Measurements from ENCODE around the gene TSHR.

Gene TSHR

DNA sequence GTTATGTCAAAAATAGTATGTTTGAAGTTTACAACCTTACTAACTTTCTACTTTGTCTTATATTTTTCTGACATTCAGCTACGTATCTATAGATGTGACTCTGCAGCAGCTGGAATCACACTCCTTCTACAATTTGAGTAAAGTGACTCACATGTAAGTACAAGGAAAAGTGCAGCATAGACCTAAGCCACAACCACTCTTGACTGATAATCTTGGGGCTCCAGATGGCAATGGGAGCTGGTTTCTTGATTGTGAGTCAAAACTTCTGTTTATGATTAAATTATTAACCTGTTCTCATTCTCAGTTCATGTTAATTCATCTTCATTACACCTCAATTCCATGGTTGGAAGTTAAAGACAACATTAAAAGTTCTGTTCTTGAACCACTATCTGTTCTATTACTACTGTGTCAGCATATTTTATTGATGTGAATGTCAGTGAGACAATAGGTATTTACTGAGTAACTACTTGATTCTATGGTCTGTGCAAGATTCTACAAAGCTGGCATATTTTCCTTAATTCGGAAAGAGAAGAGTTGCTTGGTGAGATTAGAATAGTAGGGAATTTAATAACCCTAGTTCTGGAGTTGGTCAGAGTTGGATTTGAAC is 112.9 kb downstream of the TSHR start:
- TF ChIP-seq JUND (IDR thresholded peaks at IDR 0.05; ENCODE audit: low read depth) = no peak
- DNase-seq (ENCODE audit: low read depth in 1 of 2, low spot score in 1 of 2) = no peak
- in situ Hi-C loops (cut with HindIII; ENCODE audit: low pct_unique_long_range_greater_than_20kb, low sequenced_read_pairs) = no loop called here

- in situ Hi-C loops (cut with HindIII; ENCODE audit: low pct_unique_long_range_greater_than_20kb, low sequenced_read_pairs) = no loop called here
- no peak for DNase-seq (ENCODE audit: low read depth in 1 of 2, low spot score in 1 of 2)
- no peak for TF ChIP-seq JUND (IDR thresholded peaks at IDR 0.05; ENCODE audit: low read depth)
Observed at GRCh38 chr14:81070511-81070910, 115.1 kb downstream of the TSHR start.

DNA sequence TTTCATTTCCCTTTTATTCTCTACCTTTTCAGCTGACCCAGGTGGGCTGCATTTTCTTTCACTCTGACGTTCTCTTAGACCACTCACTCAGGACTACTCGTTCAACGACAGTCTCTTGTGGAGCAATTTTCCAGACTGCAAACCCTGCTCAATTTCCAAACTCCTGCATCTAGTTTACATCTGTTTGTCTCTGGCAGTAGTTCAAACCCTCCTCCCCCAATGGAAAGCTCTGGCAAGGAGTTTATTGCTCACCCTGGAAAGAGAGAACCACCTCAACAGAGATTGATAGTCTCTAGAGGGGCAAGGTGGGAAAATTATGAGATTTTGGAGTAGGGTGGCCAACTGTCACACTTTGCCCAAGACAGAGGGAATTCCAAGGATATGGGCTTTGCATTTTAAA is 130.2 kb downstream of the TSHR start:
- DNase-seq (ENCODE audit: low read depth in 1 of 2, low spot score in 1 of 2) = no peak
- no peak for TF ChIP-seq JUND (IDR thresholded peaks at IDR 0.05; ENCODE audit: low read depth)
- in situ Hi-C loops (cut with HindIII; ENCODE audit: low pct_unique_long_range_greater_than_20kb, low sequenced_read_pairs) = no loop called here

GRCh38 chr14:81087230-81087629 is 131.8 kb downstream of the TSHR start:
- in situ Hi-C loops (cut with HindIII; ENCODE audit: low pct_unique_long_range_greater_than_20kb, low sequenced_read_pairs) = no loop called here
- no peak for TF ChIP-seq JUND (IDR thresholded peaks at IDR 0.05; ENCODE audit: low read depth)
- no peak for DNase-seq (ENCODE audit: low read depth in 1 of 2, low spot score in 1 of 2)

GRCh38 chr14:81091139-81091538 is 135.7 kb downstream of the TSHR start:
- DNase-seq (ENCODE audit: low read depth in 1 of 2, low spot score in 1 of 2) = no peak
- in situ Hi-C loops (cut with HindIII; ENCODE audit: low pct_unique_long_range_greater_than_20kb, low sequenced_read_pairs) = no loop called here
- no peak for TF ChIP-seq JUND (IDR thresholded peaks at IDR 0.05; ENCODE audit: low read depth)

GRCh38 chr14:81091660-81092059 is 136.2 kb downstream of the TSHR start:
- in situ Hi-C loops (cut with HindIII; ENCODE audit: low pct_unique_long_range_greater_than_20kb, low sequenced_read_pairs) = no loop called here
- no peak for DNase-seq (ENCODE audit: low read depth in 1 of 2, low spot score in 1 of 2)
- TF ChIP-seq JUND (IDR thresholded peaks at IDR 0.05; ENCODE audit: low read depth) = no peak

GRCh38 chr14:81093651-81094050 is 138.2 kb downstream of the TSHR start:
- in situ Hi-C loops (cut with HindIII; ENCODE audit: low pct_unique_long_range_greater_than_20kb, low sequenced_read_pairs) = no loop called here
- DNase-seq (ENCODE audit: low read depth in 1 of 2, low spot score in 1 of 2) = no peak
- TF ChIP-seq JUND (IDR thresholded peaks at IDR 0.05; ENCODE audit: low read depth) = no peak

GRCh38 chr14:81095539-81095938 is 140.1 kb downstream of the TSHR start:
- DNase-seq (ENCODE audit: low read depth in 1 of 2, low spot score in 1 of 2) = no peak
- no peak for TF ChIP-seq JUND (IDR thresholded peaks at IDR 0.05; ENCODE audit: low read depth)
- in situ Hi-C loops (cut with HindIII; ENCODE audit: low pct_unique_long_range_greater_than_20kb, low sequenced_read_pairs) = no loop called here

DNA sequence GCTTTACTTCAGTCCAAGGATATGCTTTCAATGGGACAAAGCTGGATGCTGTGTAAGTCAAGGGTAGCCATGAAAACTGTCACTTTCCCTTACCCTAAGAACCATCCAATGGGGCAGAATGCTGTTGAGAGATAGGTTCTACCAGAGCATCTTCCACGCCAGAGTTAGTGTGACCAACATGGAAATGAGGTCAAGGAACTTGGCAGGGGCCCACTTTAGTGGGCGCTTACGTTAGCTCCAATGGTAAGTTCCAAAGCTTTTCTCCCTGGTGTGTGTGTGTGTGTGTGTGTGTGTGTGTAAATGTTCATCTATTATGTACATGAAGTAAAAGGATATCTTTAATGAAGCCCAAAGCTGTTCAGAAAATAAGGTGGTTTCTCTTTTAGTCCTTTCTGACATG is 141.2 kb downstream of the TSHR start:
- TF ChIP-seq JUND (IDR thresholded peaks at IDR 0.05; ENCODE audit: low read depth) = no peak
- no peak for DNase-seq (ENCODE audit: low read depth in 1 of 2, low spot score in 1 of 2)
- in situ Hi-C loops (cut with HindIII; ENCODE audit: low pct_unique_long_range_greater_than_20kb, low sequenced_read_pairs) = no loop called here

DNA sequence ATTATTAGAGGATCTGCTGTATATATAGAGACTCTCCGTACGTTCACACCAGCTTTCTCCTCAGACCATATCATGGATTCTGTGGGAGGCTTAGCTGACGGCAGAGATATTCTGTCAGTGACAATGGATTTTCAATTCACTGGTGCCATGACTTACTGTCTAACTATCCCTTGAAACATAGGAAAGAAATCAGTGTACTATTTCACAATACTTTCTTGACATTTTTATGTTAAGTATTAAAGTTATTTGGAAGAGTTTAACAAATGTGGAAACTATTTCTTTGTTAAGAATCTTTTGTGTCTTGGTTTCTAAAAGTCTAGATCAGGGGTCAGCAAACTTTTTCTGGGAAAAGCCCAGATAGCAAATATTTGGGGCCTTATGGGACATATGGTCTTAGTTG is 146.8 kb downstream of the TSHR start:
- in situ Hi-C loops (cut with HindIII; ENCODE audit: low pct_unique_long_range_greater_than_20kb, low sequenced_read_pairs) = no loop called here
- no peak for TF ChIP-seq JUND (IDR thresholded peaks at IDR 0.05; ENCODE audit: low read depth)
- DNase-seq (ENCODE audit: low read depth in 1 of 2, low spot score in 1 of 2) = no peak

DNA sequence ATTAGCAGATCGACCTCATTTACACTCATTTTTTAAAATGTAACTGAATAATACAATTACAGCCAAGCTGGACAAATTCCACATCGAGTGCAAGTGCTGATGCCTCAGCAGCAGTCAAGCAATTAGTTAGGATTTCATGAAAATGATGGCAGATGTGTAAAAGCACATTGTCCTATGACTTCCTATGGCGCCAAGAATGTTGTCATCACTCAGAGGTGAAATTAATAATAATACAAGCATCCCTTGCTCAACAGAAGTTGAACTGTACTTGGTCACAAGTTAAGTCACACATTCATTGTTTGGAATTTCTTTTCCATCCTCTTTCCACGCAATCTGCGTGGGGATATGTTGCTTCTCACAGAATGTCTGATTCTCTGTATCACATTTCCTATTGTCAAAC is 148.0 kb downstream of the TSHR start:
- TF ChIP-seq JUND (IDR thresholded peaks at IDR 0.05; ENCODE audit: low read depth) = no peak
- in situ Hi-C loops (cut with HindIII; ENCODE audit: low pct_unique_long_range_greater_than_20kb, low sequenced_read_pairs) = no loop called here
- no peak for DNase-seq (ENCODE audit: low read depth in 1 of 2, low spot score in 1 of 2)

- in situ Hi-C loops (cut with HindIII; ENCODE audit: low pct_unique_long_range_greater_than_20kb, low sequenced_read_pairs) = no loop called here
- no peak for TF ChIP-seq JUND (IDR thresholded peaks at IDR 0.05; ENCODE audit: low read depth)
- no peak for DNase-seq (ENCODE audit: low read depth in 1 of 2, low spot score in 1 of 2)
Observed at GRCh38 chr14:81105378-81105777, 150.0 kb downstream of the TSHR start.

DNA sequence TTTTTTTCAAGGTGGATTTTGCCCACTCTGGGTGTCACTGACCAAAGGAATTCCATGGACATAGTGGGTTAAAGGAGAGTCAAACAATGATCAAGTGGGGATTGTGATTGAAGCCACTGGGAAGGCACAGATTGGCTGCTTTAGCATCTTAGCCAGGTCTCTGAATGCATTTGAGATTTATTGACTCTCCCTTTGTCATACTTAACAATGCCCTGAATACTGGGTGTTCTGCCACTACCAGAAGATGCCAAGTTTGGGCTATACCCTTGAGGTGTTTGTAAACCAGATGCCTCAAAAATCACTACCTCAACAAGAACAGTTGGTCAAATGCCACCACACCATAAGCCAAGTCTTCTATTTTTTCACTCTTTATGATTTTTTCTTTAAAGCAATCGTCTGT is 150.5 kb downstream of the TSHR start:
- no peak for DNase-seq (ENCODE audit: low read depth in 1 of 2, low spot score in 1 of 2)
- no peak for TF ChIP-seq JUND (IDR thresholded peaks at IDR 0.05; ENCODE audit: low read depth)
- in situ Hi-C loops (cut with HindIII; ENCODE audit: low pct_unique_long_range_greater_than_20kb, low sequenced_read_pairs) = no loop called here

DNA sequence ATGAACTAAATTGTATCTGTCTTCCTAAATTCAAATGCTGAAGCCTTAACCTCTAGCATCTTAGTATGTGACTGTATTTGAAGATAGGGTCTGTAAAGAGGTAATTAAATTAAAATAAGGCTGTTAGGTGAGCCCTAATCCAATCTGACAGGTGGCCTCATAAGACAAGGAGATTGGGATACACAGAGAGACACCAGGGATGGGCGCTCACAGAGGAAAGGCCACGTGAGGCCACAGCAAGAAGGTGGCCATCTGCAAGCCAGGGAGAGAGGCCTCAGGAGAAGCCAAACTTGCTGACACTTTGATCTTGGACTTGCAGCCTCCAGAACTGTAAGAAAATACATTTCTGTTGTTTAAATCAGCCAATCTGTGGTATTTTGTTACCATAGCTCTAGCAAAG is 154.8 kb downstream of the TSHR start:
- in situ Hi-C loops (cut with HindIII; ENCODE audit: low pct_unique_long_range_greater_than_20kb, low sequenced_read_pairs) = no loop called here
- DNase-seq (ENCODE audit: low read depth in 1 of 2, low spot score in 1 of 2) = no peak
- no peak for TF ChIP-seq JUND (IDR thresholded peaks at IDR 0.05; ENCODE audit: low read depth)
